Parathyroid adenoma (tissue), 2 donors: Measurements from ENCODE around the gene ASIC5.

ENCODE experiments used
- H2AFZ ChIP-seq: fragments of 300-600 bp; sonication (generic); one replicate; pipeline ENCODE4 v1.7.0; 2017; ENCODE audit warnings: antibody characterized with exemption, mild to moderate bottlenecking
- H3K27ac ChIP-seq: fragments of 300-600 bp; sonication (generic); one replicate; pipeline ENCODE4 v1.7.0; 2017
- H3K27me3 ChIP-seq: fragments of 300-600 bp; sonication (generic); one replicate; pipeline ENCODE4 v1.7.0; 2017; ENCODE audit warnings: low read length; ENCODE audit not compliant: control insufficient read depth, insufficient read depth
- H3K36me3 ChIP-seq: fragments of 300-600 bp; sonication (generic); one replicate; pipeline ENCODE4 v1.7.0; 2017; ENCODE audit warnings: low read length; ENCODE audit not compliant: control insufficient read depth, insufficient read depth
- H3K4me1 ChIP-seq: fragments of 300-600 bp; sonication (generic); one replicate; pipeline ENCODE4 v1.7.0; 2017; ENCODE audit warnings: control low read depth
- H3K4me2 ChIP-seq: fragments of 300-600 bp; sonication (generic); one replicate; pipeline ENCODE4 v1.7.0; 2017; ENCODE audit warnings: low read length
- H3K4me3 ChIP-seq: fragments of 300-600 bp; sonication (generic); one replicate; pipeline ENCODE4 v1.7.0; 2017; ENCODE audit warnings: low read depth, low read length
- H3K79me2 ChIP-seq: fragments of 300-600 bp; sonication (generic); one replicate; pipeline ENCODE4 v1.7.0; 2017; ENCODE audit warnings: control low read depth
- H3K9ac ChIP-seq: fragments of 300-600 bp; sonication (generic); one replicate; pipeline ENCODE4 v1.7.0; 2017; ENCODE audit warnings: mild to moderate bottlenecking
- H3K9me3 ChIP-seq: fragments of 300-600 bp; sonication (generic); one replicate; pipeline ENCODE4 v1.7.0; 2017; ENCODE audit warnings: low read length; ENCODE audit not compliant: control insufficient read depth
- TF ChIP-seq, protein P1 (sequence below): fragments of 300-600 bp; sonication (generic); IDR thresholded peaks from one replicate; pipeline ENCODE4 v1.7.0; 2017; ENCODE audit warnings: antibody characterized with exemption, mild to moderate bottlenecking
- donor health status: primary hyperparathyroidism.

ASIC5 gene

DNA sequence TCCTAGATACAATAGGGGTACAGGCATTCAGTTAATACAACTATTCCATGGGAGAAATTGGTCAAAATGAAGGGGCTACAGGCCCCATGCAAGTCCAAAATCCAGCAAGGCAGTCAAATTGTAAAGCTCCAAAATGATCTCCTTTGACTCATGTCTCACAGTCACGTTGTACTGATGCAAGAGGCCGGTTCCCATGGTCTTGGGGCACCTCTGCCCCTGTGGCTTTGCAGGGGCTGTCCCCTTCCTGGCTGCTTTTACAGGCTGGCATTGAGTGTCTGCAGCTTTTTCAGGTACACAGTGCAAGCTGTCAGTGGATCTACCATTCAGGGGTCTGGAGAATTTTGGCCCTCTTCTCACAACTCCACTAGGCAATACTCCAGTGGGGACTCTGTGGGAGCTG is 12.5 kb upstream of the ASIC5 start:
- Histone ChIP-seq H3K4me1 (no peaks in the 10 kb centered on the region), H3K79me2 (no peaks in the 10 kb centered on the region), H3K36me3 (no peaks in the 10 kb centered on the region), H3K27ac (no peak overlapping the region), H3K27me3 (no peaks in the 10 kb centered on the region), H3K4me2 (no peak overlapping the region), H3K9ac (no peak overlapping the region), H3K9me3 (no peaks in the 10 kb centered on the region), H2AFZ (no peak overlapping the region), H3K4me3 (no peak overlapping the region)
- TF ChIP-seq, protein P1, sequence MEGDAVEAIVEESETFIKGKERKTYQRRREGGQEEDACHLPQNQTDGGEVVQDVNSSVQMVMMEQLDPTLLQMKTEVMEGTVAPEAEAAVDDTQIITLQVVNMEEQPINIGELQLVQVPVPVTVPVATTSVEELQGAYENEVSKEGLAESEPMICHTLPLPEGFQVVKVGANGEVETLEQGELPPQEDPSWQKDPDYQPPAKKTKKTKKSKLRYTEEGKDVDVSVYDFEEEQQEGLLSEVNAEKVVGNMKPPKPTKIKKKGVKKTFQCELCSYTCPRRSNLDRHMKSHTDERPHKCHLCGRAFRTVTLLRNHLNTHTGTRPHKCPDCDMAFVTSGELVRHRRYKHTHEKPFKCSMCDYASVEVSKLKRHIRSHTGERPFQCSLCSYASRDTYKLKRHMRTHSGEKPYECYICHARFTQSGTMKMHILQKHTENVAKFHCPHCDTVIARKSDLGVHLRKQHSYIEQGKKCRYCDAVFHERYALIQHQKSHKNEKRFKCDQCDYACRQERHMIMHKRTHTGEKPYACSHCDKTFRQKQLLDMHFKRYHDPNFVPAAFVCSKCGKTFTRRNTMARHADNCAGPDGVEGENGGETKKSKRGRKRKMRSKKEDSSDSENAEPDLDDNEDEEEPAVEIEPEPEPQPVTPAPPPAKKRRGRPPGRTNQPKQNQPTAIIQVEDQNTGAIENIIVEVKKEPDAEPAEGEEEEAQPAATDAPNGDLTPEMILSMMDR = no peak

DNA sequence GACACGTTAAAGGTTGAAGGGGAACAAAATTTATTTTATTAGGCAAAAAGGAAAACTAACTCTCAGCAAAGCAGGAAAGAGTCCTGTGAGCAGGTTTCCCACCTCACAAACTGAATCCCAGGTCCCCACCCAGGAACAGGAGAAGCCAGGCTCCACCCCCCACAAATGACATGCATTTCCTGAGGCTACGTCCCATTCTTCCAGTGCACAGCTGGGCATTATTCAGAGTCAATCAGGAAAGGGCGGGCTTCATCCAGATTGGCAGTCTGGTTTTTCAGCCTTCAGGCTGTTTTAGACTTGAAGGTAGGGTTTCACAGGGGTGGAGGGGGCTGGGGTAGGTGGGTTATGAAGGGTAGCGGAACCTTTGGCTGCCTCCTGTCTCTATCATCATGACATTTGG is 11.9 kb upstream of the ASIC5 start:
- TF ChIP-seq, protein P1 = no peak
- Histone ChIP-seq H3K4me3 (no peak overlapping the region), H3K9me3 (no peaks in the 10 kb centered on the region), H3K79me2 (no peaks in the 10 kb centered on the region), H3K9ac (no peak overlapping the region), H3K27me3 (no peaks in the 10 kb centered on the region), H3K27ac (no peak overlapping the region), H3K4me1 (no peaks in the 10 kb centered on the region), H3K36me3 (no peaks in the 10 kb centered on the region), H2AFZ (no peak overlapping the region), H3K4me2 (no peak overlapping the region)

DNA sequence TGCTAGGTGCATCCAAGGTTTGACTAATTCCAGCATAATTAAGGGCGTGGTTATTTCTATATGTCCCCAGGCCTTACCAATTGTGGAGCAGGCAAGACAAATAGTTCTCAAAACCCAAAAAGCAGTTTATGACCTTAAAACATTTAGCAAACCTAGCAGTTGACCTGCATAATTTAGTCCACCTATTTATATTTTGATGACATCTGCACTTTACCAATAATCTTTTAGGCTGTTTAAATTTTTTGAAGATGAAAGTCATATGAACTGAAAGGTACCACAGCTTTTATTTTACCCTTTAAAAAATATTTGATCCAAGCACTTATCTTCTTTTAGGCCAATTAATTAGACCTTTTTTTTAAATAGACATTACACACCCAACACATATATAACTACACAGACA is 9.8 kb upstream of the ASIC5 start:
- no peaks in the 10 kb centered on the region for H3K36me3 ChIP-seq
- no peaks in the 10 kb centered on the region for H3K4me1 ChIP-seq
- H3K79me2 ChIP-seq = no peaks in the 10 kb centered on the region
- no peak overlapping the region for H3K4me3 ChIP-seq
- no peaks in the 10 kb centered on the region for H3K9me3 ChIP-seq
- no peaks in the 10 kb centered on the region for H3K27me3 ChIP-seq
- H2AFZ ChIP-seq = no peak overlapping the region
- H3K9ac ChIP-seq = no peak overlapping the region
- H3K4me2 ChIP-seq = no peak overlapping the region
- H3K27ac ChIP-seq = no peak overlapping the region
- TF ChIP-seq, protein P1 = no peak

DNA sequence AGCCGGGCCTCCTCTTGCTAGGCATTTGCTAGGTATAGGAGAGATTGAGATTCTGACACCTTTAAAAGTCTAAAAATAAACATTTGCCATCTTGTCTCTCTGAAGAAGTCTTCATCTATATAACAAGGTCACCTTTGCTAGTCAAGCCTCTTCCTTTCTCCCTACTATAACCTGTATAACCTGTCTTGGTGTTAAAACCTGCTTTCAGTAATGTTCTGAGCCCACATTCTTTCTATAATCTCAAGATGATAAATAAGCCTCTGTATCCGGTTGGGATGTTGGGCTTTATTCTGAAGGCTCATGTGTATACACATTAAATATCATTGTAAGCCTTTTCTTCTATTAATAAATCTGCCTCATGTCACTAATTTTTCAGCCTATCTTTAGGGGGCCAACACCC is 10.2 kb downstream of the ASIC5 start:
- no peaks in the 10 kb centered on the region for H3K4me1 ChIP-seq
- no peak overlapping the region for H3K9ac ChIP-seq
- H3K27me3 ChIP-seq = no peaks in the 10 kb centered on the region
- no peak overlapping the region for H3K4me2 ChIP-seq
- H3K27ac ChIP-seq = no peak overlapping the region
- H3K79me2 ChIP-seq = no peaks in the 10 kb centered on the region
- H3K9me3 ChIP-seq = no peaks in the 10 kb centered on the region
- H3K4me3 ChIP-seq = no peak overlapping the region
- TF ChIP-seq, protein P1 = no peak
- H2AFZ ChIP-seq = no peak overlapping the region
- no peaks in the 10 kb centered on the region for H3K36me3 ChIP-seq

DNA sequence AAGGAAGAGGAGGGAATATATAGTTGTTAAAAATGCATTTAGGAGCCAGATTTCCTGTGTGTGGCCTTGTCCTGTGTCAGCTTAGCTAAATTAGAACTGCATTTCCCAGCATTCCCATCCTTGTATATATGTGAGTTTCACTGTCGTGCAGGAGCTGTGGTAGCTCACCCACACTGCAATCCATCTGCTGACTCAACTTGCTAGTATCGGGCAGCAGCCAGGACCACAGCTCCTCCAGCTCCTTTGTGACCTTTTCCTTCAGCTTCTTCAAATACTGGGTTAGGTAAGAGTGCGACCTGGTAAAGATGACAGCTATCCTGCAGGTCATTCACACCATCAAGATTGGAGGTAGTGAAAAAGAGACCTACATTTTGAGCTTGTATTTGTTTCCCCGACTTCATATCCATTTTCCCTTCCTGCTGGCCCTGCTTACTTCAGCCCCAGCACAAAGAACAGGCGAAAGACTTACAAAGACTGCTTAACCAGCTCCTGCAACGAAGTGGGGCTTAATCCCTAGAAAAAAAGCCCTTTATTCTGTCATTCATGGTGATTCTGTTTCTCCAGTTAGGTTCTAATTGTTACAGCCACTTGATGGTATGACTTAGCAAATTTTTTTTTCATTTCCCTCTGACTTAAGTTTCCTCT is 11.4 kb downstream of the ASIC5 start:
- Histone ChIP-seq H3K27ac (no peak overlapping the region), H3K36me3 (no peaks in the 10 kb centered on the region), H3K79me2 (no peaks in the 10 kb centered on the region), H2AFZ (no peak overlapping the region), H3K4me1 (no peaks in the 10 kb centered on the region), H3K4me3 (no peak overlapping the region), H3K4me2 (no peak overlapping the region), H3K9ac (no peak overlapping the region), H3K9me3 (no peaks in the 10 kb centered on the region), H3K27me3 (no peaks in the 10 kb centered on the region)
- TF ChIP-seq, protein P1 = no peak
